HG02885 (cell line): ENCODE measurements around the gene MVB12B.

ENCODE experiments used
- ATAC-seq: cut with Tn5 transposase; IDR thresholded peaks from one replicate; pipeline ENCODE4 v1.9.1; 2021; ENCODE audit warnings: mild to moderate bottlenecking; ENCODE audit not compliant: unreplicated experiment, poor library complexity

Gene MVB12B

DNA sequence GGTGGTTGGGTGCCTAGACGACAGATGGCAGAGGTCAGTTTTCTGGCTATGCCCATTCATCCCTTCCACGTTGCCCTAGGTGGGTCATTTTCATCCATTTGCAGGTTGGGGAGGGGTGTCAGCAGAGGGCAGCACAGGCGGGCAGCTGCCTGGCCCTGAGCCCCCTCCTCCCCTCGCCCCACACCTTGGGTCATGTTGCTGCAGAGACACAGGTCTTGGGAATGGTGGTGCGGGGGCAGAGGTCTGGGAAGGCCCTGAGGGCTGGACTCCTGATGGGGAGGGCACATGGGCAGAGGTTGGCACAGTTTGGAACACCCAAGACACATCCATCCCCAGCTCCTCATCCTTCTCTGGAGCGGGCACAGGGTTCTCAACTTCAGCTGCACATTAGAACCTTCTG, 183.9 kb downstream of the MVB12B start:
- no peak for ATAC-seq

DNA sequence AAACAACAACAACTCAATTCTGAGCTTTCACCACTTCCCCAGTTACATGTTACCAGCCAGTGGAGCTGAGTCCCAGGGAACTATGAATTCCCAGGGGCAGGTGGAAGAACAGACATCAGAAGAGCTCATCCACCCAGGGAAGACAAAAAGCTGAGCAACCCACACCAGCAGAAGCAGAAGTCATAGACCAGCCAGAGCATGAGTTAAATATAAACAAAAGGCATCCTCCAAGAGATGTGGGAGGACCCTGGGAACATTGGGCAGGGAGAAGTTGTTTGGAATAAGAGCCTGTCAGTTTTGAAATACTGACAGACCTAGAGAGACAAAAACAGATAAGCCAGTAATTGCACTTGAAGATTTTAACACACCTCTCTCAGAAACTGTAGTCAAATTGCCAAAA, 184.8 kb downstream of the MVB12B start:
- no peak for ATAC-seq

DNA sequence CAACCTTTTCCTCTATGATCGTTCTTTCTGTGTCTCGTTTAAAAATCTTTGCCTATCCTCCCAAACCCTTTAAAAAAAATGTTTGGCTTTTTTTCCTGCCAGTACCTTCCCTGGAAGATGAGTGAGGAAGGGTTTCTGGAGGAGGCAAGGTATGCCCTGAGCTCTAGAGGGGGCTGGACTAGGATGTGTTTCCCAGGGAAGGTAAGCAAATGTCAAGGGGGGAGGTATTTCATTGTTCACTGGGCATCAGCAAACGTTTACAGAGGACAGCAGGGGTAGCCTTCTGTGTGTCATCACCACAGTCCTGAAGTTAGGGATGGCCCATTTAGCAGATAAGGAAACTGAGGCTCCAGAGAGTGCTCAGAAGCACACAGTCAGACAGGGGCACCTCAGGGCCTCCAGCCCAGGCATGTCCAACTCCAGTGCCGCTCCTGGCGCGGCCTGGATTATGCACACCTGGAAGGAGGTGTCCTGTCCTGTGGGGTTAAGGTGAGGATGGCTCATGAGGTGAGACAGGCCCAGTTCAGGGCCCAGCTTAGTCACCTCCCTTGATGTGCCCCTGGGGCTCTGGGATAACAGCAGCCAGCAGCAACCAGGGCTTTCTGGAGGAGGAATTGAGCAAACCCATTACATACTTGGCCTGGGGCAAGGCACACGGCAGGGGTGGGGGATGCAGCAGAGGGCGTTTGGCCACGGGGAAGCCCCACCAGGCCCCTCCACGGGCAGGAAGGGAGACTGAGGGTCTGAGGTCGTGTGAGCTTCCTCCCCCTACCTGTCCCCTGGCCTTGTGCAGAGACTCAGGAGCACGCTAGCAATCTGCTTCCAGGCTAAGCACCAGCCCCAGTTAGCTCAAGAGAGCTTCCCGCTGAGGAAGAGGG, 186.8 kb downstream of the MVB12B start:
- ATAC-seq: no peak

DNA sequence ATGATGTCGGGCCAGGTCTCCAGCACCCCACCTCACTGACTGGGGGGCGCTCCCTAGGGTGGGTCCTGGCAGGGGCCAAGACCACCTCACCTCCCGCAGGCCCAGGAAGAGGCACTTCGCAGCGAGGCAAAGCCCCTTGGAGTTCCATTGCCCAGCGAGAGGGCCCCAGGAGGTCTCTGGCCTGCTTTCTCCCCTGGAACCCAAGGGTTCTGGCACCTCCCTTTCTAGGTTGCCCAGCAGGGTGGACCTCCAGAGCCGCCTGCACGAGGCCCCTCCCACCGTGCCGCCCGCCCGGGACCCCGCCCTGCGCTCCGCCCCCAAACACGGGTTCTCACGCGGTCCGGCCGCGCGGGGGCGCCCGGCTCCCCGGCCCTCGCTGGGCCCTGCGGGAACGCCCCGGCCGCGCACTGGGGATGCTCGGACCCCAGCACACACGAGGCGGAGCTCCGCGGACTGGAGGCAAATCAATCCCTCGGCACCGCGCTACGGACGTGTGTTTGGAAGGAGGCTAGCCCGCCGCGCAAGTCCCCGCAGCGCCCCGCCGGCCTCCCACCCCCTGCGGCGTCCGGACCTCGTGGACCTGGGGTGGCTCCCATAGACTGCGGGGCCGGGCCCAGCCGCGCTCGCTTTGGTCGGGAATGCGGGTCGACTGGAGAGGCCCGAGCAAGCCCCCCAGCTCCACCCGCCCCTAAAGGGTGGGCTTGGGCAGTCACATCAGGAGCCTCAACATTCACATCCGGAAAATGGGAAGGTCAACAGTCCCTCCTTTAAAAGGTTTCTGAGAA, 187.6 kb downstream of the MVB12B start:
- no peak for ATAC-seq

DNA sequence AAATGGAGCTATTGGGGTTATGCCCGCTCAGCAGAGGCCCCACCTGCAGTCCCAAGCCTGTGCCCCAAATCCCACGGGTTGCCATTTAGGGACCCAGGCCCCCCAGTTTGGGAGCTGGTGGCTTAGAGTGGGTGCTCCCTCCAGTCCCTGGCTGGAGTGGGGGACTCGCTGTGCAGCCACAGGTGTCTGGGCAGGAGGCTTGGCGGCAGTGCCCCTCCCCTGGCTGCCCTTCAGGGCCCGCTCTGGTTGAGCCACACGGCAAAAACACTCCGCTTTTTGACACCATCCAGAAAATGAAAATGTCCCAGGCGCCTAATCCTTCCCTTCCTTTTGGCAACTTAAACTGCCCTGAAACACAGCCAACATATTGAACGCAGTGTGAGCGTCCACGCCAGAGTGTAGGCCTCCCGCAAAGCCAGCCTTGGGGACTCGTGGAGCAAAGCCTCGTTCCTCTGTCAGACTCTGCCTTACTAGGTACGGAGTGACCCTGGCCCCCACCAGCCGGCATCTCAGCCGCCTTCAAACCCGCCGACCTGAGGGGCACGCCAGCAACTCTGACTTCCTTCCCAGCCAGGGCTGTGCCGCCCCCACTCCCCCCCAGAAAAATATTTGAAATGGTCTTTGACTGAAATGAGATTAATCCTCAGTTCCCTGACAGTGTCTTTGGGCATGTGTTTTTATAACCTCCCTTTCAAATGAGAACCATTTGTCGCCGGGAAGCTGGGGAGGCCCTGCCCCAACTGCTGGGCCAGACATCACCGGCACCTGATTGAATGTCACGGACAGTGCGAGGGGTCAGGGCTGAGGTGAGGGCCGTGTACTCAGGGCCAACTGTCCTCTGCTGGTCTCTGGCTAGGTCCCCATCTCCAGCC, 188.6 kb downstream of the MVB12B start:
- ATAC-seq: no peak

DNA sequence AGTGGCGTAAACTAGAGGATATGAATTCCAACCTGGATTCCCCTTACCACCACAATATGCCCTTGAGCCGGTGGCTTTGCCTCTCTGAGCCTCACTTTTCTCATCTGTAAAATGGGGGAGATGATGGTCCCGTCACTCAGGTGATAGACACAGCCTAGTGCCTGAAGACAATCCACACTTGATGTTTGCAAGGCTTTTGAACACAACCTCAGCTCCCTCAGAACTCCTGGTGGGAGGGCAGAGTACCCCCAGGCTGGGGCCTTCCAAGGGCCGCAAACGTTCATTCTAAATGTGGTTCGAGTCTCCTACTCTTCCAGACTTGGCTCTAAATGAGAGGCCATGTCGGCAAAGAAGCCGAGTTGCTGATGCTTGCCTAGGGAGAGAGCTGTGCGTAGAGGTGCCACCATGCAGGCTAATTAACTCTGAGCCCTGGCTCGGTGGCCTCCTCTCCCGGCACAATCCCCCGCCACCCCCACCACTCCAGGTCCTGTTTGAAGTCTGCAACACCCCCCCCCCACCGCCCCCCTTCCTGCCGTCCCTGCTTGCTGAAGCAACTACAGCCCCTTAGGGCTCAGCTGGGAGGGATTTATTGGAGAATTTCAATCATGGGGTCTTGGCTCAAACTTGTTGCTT, 189.4 kb downstream of the MVB12B start:
- no peak for ATAC-seq

DNA sequence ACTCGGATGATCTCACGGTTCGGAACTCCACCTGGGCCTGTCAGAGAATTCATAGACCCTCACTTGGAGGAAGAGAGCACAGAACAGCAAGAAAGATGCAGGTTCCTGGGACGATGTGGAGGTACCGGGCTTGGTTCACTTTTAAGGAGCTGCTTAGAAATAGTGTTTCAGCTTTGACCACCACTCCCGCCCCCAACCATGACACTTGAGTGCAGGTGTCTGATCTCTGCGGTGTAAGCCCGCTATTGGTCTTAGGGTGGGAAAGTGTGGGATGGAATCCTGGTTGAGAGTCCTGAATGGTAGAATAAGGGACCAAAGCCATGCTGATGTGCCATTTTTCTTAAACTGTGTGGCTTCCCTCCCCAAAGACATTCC, 189.9 kb downstream of the MVB12B start:
- ATAC-seq: no peak

DNA sequence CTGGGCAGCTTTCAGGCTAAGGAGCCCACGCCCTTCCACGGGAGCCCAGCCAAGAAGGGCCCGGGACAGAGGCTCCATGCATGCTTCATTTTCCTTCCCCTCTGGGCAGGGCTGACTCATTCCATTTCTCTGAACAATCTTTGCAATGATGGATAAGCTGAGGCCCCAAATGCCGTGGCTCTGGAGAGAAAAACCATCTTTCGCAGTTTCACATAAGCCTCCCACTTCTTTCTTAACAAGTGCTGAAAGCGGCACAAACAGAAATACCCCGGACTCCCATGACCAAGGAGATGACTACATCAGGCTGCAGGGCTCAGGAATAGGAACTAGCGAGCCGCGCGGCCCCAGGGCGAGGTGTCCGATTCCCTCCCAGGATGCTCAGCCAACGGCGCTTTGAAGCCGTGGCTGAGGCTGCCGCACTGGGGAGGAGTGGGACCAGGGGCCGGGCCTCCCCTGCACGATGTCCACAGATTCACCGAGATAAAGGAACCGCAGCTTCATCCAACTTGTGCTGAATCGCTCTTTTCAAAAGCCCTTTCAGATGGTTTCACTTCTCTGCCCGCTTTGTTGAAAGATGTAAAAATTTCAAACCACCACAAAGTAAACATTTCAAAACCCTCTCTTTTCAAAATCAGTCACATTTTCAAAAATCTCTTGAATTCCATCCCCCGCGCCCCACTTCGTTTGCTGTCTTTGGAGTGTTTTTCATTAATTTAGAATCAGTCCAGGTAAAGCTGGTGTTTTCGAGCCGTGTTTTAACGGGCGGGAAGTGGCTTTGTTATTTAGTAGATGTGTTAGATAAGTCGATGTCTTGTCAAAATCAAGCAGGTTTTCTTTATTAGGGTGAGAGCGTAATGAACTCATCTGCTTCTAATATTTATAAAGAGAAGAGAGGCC, 190.6 kb downstream of the MVB12B start:
- ATAC-seq: no peak

DNA sequence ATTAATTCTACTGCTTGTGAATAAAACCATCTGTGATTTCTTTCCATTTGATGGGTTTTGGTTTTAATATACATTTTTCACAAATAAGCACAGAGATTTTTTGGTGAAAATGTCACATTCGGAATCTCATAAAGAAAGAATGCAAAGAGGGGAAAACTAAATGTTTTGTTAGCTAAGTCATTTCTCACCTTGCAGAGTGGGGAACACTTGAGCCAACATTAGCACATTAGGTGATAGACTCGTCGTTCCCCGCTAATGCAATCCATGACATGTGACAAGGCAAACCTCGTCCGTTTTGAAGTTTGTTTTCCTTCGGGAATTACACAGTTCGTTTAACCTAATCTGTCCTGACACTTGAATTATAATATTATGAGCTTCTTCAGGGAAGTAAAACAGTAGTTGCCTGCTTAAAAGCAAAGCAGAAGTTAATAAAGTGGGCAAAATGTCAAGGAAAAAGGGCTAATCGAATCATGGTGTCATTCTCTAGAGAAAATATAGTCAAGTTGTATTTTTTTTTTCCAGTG, 191.3 kb downstream of the MVB12B start:
- no peak for ATAC-seq

DNA sequence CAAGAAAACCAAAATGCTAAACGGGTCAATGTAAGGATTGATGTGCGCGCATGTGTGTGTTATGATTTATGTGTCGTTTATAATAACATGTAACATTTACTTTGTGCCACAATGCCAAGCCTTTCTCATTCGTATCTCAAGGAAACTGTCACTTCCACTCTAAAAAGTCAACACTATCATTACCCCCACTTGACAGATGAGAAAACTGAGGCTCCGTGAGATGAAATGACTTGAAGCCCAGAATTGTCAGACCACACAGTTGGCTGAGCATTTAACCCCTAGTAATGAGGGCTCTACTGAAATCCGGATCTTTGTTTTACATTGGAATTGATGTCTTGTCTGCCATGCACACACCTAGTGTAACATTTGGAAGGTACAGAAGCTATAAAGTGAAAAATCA, 192.1 kb downstream of the MVB12B start:
- ATAC-seq: no peak

DNA sequence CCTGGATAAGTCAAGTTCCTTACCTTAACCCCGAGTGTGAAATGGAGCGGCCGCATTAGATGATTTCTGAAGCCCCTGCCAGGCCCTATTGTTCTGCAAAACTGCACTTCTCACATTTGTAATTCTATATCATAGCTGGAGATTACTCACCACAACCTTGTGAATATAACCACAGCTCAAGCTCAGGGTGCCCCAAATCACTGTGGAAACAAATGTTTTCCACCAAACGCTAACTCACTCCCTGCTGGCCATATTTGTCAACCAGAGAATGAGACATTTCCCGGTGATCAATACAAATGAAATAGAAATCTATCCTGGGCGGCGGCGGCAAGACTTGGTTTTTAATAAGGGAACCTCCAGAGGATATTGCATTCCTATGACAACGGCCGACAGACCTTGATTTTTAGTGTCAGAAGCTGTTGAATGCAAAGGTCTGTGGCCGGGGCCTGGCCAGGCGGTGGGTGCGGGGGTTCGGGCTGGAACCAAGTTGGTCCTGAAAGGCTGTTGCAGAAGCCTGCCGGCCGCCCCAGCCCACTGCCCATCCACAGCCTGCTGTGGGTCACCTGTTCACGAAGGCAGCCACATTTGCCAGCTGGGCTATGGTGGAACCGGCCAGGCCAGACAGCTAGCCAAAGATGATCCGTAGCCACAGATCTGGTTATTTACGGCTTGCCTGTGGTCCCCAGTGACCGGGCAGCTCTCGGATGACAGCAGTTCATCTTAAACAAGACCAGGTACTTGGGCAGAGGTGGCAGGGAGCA, 193.2 kb downstream of the MVB12B start:
- ATAC-seq: no peak

DNA sequence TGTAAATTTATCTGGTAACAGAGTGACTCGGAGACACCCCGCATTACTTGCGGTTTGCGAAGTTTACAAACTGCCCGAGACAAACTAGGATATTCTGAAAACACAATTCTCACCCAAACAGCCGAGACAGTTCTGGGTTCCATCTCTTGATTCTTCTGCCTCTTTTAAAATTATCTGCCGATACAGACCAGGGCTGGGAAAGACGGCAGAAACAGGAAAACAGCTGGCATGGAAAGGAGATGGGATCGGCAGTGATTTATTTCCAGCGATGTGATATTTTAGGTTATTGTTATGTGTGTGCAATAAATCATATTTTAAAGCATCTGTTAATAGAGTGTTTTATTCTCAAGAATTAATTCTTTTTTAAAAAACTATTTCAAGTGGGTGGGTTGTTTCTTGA, 193.8 kb downstream of the MVB12B start:
- ATAC-seq: no peak

DNA sequence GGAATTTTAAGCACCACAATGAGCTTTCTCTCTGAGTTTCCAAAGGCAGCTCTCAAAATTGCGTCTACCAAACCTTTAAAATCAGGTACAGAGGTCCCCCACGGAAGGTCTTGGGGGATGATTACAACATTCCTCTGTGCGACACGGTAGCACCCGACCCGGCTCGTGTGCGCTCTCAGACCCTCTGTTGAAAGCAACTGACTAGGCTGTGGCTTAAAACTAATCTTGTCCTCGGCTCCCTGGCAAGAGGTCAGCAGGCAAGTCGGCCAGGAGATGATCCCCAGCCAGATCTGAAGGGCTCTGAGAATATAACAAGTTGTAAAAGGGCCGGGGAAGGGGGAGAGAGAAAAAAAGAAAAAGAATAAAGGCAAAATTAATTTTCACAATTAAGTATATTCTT, 194.5 kb downstream of the MVB12B start:
- ATAC-seq: no peak

DNA sequence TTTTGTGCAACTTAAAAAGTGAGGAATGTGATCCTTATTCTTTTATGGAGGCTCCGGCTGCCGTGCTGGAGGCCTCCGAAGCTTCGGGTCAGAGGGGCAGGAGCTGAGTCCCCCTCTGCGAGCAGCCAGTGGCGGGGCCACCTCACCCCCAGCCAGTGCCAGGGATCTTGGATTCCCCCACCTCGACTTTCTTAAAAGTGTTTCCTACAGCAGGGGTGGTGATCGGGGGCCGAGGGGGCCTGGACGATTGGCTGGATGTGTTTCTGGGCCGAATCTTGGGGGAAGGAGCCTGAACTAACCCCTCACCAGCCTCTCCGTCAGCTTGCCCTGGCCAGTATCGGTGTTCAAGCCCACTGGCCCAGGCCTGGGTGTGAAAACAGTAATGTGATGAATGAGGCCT, 194.9 kb downstream of the MVB12B start:
- ATAC-seq: no peak

DNA sequence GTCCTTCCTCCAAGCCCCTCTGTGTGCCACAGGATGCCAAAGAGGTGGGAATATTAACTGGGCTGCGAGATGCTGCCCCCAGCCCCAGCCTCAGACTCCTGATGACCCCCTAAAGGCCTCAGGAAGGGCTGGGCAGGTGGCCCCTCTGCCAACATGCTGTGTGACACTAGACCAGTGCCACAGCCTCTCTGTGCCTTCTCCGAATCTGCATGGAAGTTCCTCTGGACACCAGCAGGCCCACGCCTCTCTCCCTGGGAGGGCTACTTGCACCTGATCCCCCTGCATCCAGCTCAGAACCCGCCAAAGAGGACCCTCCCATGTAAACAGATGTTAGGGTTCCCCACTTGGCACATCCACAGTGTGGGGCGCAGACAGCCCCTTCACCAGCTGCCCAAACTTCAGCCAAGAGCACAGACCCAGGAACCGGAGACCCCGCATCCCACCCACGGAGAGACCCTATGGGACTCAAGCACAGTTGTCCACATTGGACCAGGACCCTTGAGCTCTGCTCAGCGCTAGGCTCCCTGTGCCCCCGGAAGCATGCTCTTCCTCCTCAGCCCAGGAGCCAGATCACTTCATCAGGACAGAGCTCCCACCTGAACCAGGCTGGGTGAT, 195.5 kb downstream of the MVB12B start:
- no peak for ATAC-seq

DNA sequence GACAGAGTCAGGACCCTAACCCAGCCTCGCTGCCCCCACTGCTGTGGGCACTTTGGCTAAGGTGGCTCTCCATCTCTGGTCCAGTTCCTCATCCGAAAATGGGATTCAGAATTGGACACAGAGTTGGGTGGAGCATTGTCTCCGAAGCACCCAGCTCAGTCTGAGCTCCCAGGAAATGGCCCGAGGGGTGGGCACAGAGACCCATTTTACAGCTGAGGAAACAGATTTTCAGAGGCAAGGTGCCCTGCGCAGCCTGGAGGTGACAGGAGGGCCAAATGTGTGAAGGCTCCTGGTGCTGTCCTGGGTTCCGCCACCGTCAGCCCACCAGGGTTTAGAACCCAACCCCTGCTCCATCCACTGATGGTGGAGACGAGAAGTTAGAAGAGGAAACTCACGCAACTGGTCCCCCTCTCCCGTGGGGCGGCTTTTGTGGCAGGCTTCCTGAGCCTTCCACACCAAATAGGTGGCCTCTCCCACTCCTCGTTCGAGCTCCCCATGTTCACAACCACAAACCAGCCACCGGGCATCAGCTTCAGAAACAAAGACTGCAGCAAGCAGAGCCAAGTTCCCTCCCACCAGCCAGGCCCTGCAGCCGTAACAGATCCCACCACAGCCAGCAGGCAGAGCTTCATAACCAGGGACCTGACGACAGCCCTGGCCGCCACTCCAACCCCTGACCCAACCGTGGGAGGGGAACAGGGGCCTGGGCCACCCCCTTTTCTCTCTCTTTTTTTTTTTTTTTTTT, 196.2 kb downstream of the MVB12B start:
- no peak for ATAC-seq

DNA sequence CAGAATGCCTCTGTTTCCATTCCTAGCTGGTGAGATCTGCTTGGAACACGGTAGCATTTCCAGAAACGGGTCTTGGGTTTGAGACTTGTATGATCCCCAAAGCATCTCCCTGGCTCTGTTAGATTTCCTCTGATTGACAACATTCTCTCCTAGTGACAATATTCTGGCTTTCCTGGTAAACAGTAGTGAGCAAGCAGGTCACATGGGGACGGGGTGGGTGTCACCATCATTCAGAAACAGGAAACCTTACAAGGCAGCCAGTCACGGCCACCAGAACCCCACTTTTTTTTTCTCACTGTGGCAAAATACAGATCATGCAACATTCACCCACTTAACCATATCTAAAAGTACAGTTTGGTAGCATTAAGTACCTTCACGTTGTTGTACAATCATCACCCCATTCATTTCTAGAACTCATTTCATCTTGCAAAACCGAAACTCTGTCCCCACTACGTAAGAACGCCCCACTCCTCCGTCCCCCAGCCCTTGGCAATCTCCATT, 197.0 kb downstream of the MVB12B start:
- no peak for ATAC-seq
